ENCODE data around the gene ARNT2. TPM values are rescaled to one million over a fixed set of nuclear protein-coding genes. Genes with fewer than 3 reads are reported as not detected.

ARNT2 gene
- total and polyA plus RNA-seq, 12 donors = 2.0 to 6.4 (median 3.5) TPM

- WGBS, 4 donors = 87 to 92% (median 90%) methylated on average over 3 of the region's 3 CpGs
- no peaks in the 10 kb centered on the region for H3K36me3 ChIP-seq (replicated peaks in 1 of 2)
- no peak for DNase-seq
- peaks cover 13 to 19% of the 10 kb centered on the region in 2 donors for H3K4me1 ChIP-seq (replicated peaks in 1 of 2)
- no peaks in the 10 kb centered on the region for H3K27me3 ChIP-seq
- no peaks in the 10 kb centered on the region for H3K9me3 ChIP-seq (replicated peaks in 1 of 3)
- TF ChIP-seq CTCF (IDR thresholded peaks at IDR 0.05) = no peak
- TF ChIP-seq POLR2A (IDR thresholded peaks at IDR 0.05) = no peak
- H3K4me3 ChIP-seq = no peak overlapping the region
- no peak overlapping the region for H3K27ac ChIP-seq
- intact Hi-C loops (cut with DNase I) = no loop called here
Observed at GRCh38 chr15:80492874-80493273, 88.7 kb downstream of the ARNT2 start.

- peaks cover 4 to 7% of the 10 kb centered on the region in 2 donors for H3K4me1 ChIP-seq (replicated peaks in 1 of 2)
- TF ChIP-seq CTCF (IDR thresholded peaks at IDR 0.05) (no peak), POLR2A (IDR thresholded peaks at IDR 0.05) (no peak)
- H3K9me3 ChIP-seq (replicated peaks in 1 of 3) = no peaks in the 10 kb centered on the region
- intact Hi-C loops (cut with DNase I) = no loop called here
- H3K36me3 ChIP-seq (replicated peaks in 1 of 2) = no peaks in the 10 kb centered on the region
- no peak overlapping the region for H3K27ac ChIP-seq
- WGBS, 4 donors = 90 to 93% (median 91%) methylated on average over 5 of the region's 5 CpGs
- no peaks in the 10 kb centered on the region for H3K27me3 ChIP-seq
- DNase-seq = no peak
- no peak overlapping the region for H3K4me3 ChIP-seq
Observed at GRCh38 chr15:80494351-80494751, 90.2 kb downstream of the ARNT2 start.

- H3K27me3 ChIP-seq = no peaks in the 10 kb centered on the region
- intact Hi-C loops (cut with DNase I) = no loop called here
- TF ChIP-seq POLR2A (IDR thresholded peaks at IDR 0.05) (no peak), CTCF (IDR thresholded peaks at IDR 0.05) (no peak)
- no peak overlapping the region for H3K4me3 ChIP-seq
- no peak for DNase-seq
- H3K27ac ChIP-seq = no peak overlapping the region
- H3K4me1 ChIP-seq (replicated peaks in 1 of 2) = peaks cover 0 to 3% of the 10 kb centered on the region in 2 donors
- no peaks in the 10 kb centered on the region for H3K36me3 ChIP-seq (replicated peaks in 1 of 2)
- 93 to 97% (median 95%) methylated on average over 2 to 3 of the region's 3 CpGs for WGBS, 4 donors
- H3K9me3 ChIP-seq (replicated peaks in 1 of 3) = no peaks in the 10 kb centered on the region
Observed at GRCh38 chr15:80494756-80495155, 90.6 kb downstream of the ARNT2 start.

GRCh38 chr15:80495401-80495942, 91.3 kb downstream of the ARNT2 start:
- H3K36me3 ChIP-seq (replicated peaks in 1 of 2) = no peaks in the 10 kb centered on the region
- H3K4me3 ChIP-seq = no peak overlapping the region
- H3K27ac ChIP-seq = no peak overlapping the region
- H3K27me3 ChIP-seq = no peaks in the 10 kb centered on the region
- no peaks in the 10 kb centered on the region for H3K4me1 ChIP-seq (replicated peaks in 1 of 2)
- WGBS, 4 donors = 89 to 96% (median 94%) methylated on average over 2 of the region's 2 CpGs
- intact Hi-C loops (cut with DNase I) = no loop called here
- H3K9me3 ChIP-seq (replicated peaks in 1 of 3) = no peaks in the 10 kb centered on the region
- no peak for DNase-seq
- TF ChIP-seq CTCF (IDR thresholded peaks at IDR 0.05) = no peak
- no peak for TF ChIP-seq POLR2A (IDR thresholded peaks at IDR 0.05)
